Esophagus mucosa (tissue), 1 donor: ENCODE results near the gene KMT2B. TPM values are rescaled to one million over a fixed set of nuclear protein-coding genes. Genes with fewer than 3 reads are reported as not detected.
A peak's percentile ranks its signal among the peaks of the same experiment; 100 is the strongest.

Source experiments
- ATAC-seq: fragments of 200-7000 bp; cut with Tn5 transposase; one replicate; pipeline ENCODE4 v1.9.1; 2020
- total RNA-seq: library from RNA; stranded (reverse); gene quantifications from one replicate; pipeline ENCODE4 v1.2.4, GENCODE V29; 2023
- donor health status: DM: yes; HTN: yes; CAD: no.

KMT2B gene
- total RNA-seq, 1 donor from 2014 or later, result 21.1 TPM

DNA sequence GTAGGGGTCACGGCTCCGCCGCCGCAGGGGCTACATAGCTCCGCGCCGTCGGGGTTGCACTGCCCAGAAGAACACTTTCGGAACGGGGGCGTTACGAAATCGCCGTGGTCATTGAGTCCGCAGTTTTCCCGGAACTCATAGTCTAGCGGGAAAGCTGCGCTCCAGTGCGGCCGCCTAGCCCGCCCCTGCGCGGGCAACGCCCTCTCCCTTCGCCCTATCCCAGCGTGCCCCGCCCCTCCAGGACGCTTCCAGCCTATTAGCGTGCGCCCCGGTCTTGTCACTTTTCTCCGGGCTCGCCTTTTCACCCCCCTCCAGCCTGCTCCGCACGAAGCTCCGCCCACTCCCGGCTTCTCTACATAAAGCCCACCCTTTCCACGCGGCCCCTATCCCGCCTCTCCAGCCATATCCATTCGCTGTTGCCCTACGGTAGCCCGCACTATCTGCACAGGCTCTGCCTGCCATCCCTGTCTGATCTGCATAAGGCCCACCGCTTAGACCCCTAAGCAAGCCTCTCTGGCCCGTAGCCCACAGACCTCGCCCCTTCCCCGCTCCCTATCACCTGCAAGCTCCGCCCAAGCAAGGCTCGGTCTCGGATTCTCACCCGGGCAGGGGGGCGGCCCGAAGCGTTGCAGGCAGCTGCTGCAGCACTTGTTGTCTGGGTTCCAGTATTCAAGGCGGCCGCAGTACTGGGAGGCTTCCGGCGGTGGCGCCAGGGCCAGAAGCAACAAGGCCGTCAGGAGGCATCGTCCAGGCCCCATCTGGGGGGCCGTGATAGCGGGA lies 22.8 kb downstream of the KMT2B start:
- ATAC-seq, result peak; percentile 80

DNA sequence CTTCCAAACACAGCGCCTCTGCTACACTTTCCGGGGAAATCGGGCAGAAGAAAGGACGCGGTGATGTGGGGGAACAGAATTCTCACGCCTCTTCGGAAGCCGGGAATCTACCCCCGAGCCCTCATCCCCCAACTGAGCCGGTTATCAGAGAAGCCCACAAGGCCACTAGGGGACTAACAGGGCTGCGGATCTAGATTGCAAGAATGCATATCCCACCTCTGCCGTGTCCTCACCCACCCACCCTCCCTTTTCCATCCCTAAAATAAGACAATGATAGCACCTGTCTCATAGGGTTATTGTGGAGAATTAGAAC lies 23.4 kb downstream of the KMT2B start:
- ATAC-seq, result no peak

GRCh38 chr19:35742121-35742724 lies 24.4 kb downstream of the KMT2B start, which contains the start of gene IGFLR1:
TSS of gene IGFLR1 (minus strand) at chr19:35742452. CDS start at chr19:35741180, 1,272 bp downstream.
- no peak for ATAC-seq

DNA sequence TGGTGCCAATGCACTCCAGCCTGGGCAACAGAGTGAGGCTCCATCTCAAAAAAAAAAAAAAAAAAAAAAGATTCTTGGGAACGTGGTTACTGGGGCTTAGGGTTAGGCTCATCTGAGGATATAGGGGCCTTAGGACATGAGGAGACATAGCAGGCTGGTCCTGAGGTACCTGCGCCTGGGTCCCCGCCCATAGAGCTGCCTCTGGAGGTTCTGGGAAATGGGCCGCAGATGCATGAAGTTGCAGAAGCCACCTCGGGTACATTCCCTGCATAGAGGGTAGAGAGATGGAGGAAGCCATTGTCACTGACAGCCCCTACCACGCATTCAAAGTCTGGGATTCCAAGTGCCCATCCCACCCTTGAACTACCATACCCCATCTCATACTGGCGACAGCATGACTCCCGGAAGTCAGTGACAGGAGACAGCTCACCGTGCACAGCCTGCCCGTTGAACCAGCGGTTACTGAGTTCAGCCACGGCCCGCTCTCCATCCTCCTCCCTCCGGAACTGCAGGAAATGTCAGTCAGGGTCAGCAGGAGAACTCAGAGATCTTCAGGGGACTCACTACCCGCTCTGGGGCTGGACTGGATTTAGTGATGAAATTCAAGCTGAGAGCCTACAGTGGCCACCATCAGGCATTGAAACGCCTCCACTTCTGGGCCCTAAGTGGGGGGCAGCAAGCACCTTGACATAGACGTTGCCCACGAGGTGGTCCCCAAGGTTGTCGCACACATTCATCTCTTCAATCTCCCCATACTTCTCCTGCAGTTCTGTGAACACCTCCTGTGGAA lies 26.0 kb downstream of the KMT2B start:
- ATAC-seq, result no peak

DNA sequence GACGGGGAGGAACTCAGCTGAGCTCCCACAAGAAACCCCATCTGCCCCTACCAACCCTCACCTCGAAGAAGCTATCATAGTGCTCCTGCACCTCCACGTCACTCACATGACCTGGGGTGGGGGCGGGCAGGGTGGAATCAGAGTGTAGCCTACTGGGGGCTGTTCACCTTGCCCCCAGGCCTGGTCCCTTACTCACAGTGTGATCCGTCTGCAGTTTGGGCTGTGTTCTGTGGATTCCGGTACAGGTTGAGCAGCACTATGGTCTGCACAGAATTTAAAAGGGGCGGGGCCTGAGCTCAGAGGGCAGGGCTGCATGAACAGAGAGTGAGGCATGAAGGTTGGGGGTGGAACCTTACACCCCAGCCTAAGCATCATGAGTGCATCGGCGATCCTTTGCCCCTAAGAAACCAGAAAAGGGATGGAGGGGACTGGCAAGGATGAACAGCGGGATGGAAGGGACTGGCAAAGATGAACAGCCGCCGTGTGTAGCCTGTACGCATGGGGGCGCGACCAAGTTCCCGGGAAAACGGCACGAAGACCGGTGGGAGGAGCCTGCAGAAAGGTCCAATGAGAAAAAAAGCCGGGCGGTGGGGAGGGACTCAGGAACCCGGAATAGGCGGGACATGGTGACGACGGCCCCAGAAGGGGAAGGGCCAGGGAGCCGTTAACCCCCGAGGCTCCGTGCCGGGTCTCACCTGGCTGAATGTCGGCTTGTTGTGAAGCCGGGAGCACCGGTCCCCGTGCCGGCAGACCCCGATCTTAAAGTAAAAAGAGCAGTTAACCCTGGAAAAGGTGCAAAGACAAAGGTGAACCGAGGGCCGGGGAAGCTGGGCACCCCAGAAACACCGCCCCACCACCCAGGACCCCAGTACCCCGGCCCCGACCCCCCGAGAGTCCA lies 26.9 kb downstream of the KMT2B start:
- peak; percentile 71 for ATAC-seq

DNA sequence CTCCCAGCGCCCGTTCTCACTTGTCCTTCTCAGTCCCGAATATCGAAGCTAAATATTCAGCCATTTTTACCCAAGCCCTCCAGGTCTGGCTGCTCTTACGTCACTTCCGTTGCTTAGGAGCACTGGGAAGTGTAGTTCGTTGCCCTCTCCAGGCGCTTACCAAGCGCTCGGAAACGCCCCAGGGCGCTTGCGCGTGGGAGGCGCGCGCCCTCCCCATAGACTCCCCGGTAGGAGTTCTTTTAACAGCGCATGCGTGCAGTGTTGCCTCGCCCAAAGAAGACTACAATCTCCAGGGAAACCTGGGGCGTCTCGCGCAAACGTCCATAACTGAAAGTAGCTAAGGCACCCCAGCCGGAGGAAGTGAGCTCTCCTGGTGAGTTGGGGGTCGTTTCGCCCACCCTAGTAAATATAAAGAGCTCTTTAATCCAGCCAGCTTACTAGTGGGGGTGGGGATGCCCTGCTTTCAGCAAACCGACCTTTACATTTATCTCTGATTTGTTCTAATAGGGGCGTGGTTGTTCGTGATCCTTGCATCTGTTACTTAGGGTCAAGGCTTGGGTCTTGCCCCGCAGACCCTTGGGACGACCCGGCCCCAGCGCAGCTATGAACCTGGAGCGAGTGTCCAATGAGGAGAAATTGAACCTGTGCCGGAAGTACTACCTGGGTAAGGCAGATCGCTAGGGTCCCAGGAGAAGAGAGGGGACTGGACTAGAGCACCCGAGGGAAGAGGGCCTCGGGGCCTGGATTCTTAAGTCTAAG lies 27.7 kb downstream of the KMT2B start, which contains the start of the genes PSENEN and U2AF1L4:
Gene PSENEN, plus strand, starts transcription at position 324 of the 759 bp plus-strand sequence. Its CDS starts 280 bp downstream, at position 604.
Gene U2AF1L4, minus strand, starts transcription at position 91 of the 759 bp plus-strand sequence. Its CDS starts 27 bp downstream, at position 64.
- ATAC-seq, result peak; percentile 82

- ATAC-seq, result no peak
These were observed 28.3 kb downstream of the KMT2B start for GRCh38 chr19:35746087-35746462.

DNA sequence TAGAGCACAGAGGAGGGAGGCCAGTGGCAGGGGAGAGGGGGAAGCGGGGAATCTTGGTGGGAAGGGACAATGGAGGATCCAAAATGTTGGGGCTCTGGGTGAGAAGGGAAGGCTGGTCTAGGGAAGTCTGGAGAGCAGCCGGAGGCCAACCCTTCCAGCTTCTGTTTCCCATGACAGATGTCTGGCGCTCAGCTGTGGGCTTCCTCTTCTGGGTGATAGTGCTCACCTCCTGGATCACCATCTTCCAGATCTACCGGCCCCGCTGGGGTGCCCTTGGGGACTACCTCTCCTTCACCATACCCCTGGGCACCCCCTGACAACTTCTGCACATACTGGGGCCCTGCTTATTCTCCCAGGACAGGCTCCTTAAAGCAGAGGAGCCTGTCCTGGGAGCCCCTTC lies 28.7 kb downstream of the KMT2B start:
- no peak for ATAC-seq

GRCh38 chr19:35748106-35749020 lies 30.6 kb downstream of the KMT2B start, which contains the start of gene LIN37:
TSS of gene LIN37 (plus strand) at chr19:35748576. CDS start at chr19:35748725, 149 bp downstream.
- peak; percentile 88 for ATAC-seq

GRCh38 chr19:35750167-35750566 lies 32.4 kb downstream of the KMT2B start:
- no peak for ATAC-seq

- no peak for ATAC-seq
These were observed 34.3 kb downstream of the KMT2B start for GRCh38 chr19:35751839-35752745.

GRCh38 chr19:35752746-35753350 lies 35.0 kb downstream of the KMT2B start:
- ATAC-seq, result no peak

DNA sequence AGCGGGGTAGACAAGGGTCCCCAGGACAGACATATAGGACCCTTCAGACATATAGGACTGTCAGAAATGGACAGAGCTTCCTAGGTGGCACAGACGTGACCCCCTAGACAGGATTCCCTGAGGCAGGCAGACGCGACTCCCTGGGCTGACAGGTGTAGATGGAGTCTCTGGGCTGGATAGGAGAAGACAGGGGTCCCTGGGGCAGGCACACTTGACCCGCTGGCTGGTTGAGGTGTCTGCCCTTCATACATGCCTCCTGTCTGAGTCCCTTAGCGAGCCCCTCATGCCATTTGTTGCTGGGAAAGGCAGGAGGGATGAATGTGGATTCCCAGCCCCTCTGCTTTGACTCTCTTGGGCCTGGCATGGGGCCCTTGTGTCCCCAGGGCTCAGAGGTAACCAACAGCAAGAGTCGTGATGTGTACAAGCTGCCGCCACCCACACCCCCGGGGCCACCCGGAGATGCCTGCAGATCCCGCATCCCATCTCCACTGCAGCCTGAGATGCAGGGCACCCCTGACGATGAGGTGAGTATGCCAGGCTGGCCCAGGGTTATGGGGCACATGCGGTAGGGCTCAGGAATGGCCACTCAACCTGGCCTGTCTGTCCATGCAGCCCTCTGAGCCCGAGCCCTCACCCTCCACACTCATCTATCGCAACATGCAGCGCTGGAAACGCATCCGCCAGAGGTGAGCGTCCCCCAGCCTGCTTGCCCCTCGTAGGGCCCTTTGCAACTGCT lies 36.0 kb downstream of the KMT2B start:
- ATAC-seq, result no peak

- ATAC-seq, result no peak
These were observed 36.7 kb downstream of the KMT2B start for GRCh38 chr19:35754370-35755130.

DNA sequence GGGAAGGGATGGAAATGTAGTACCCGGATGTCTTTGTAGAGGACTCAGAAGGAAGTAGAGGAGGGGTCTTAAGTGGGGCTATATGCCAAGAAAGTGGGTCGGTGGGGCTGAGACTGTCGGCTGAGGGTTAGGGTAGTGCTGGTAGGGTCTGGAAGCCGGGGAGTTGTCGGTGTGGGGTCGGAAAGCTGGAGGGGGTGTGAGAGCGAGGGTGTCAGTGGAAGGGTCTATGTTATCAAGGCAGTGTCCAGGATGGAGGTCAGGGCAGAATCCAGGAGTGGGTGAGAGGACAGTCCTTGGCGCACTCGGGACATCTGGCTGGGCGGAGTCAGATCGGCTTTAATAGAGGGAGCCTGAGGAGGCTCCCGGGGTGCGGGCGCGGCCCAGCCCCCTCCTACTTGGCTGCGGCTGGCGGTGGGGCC lies 37.3 kb downstream of the KMT2B start:
- no peak for ATAC-seq

DNA sequence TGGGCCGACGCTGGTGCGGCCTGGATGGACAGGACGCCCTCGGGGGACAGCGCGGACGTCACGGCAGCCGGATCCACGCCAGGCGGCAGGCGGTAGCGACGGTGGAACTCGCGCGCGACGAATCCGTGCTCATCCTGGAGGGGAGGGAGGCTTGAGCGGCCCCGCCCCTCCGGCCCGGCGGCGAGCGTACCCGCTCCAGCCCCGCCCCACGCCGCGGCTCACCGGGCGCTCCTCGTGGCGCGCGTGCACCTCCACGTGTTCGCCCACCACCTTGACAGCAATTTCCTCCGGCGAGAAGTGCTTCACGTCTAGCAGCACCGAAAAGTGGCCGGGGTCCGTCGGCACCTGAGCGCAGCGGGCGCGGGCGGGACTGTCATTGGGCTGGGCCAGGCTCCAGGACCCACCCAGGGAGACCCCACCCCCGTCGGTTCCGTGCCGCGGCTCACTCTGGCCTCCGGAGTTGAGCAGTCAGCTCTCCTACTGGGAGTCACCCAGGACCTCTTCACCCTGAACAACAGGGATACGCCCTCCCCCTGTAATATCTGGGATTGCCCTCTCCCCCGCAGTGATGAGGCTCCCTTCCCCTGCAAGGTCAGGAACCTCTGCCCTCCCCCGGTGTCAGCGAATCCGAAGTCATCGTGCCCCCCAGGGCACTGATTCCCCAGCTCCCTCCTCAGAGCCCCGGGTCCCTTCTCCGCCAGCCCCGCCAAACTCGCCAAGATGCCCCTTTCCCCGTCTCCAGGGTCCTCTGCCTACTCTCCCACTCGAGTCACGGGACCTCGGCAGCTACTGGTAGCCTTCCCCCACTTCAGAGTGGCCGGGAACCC lies 38.0 kb downstream of the KMT2B start:
- ATAC-seq, result peak; percentile 39
